HG03469 (cell line): Measurements from ENCODE around the gene OTUB2.

Source experiments
- ATAC-seq: cut with Tn5 transposase; IDR thresholded peaks from one replicate; pipeline ENCODE4 v1.9.1; 2021; ENCODE audit warnings: mild to moderate bottlenecking, moderate library complexity, moderate number of reproducible peaks; ENCODE audit not compliant: unreplicated experiment

Gene OTUB2

DNA sequence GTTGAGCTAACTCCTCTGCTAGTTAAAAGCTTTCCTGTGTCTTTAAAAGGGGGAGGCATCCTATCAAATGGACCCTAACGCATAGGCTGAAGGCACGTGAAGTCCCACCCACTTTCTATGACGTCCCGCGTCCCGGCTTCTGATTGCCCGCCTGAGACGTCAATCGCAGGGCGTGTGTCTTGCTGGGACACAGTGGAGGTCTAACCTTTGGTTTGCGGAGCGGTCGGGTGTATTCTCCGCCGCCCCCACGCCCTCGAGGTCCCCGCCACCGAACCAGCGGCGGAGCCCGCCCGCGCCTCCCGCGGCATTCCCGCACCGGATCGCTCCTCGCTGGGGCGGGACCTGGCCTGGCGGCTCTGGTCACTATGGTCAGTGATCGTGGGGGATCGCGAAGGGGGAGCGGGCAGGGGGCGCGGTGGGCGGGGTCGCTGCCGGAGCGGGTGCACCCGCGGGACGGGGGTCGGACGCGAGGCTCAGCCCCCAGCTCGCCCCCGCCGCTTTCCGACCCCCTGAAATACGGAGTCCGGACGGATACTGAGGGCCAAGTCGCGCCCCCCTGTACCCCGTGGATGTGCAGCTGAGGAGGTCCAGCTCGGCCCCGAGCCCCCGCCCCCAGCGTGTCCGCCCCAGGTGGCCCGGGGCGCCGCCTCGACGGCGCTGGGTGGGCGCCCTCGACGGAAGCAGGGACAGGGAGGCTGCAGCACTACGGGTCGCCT lies at the start of gene OTUB2:
TSS of gene OTUB2 (plus strand) at position 168 of the 716 bp plus-strand sequence. CDS start at position 366, 198 bp downstream.
- peak; percentile 97 for ATAC-seq

- ATAC-seq, result no peak
Measured at GRCh38 chr14:93976477-93977057, 49.6 kb upstream of the OTUB2 start, which contains the start of gene ASB2. ASB2 (minus strand) TSS chr14:93976570; CDS start chr14:93964539, 12,031 bp downstream.

DNA sequence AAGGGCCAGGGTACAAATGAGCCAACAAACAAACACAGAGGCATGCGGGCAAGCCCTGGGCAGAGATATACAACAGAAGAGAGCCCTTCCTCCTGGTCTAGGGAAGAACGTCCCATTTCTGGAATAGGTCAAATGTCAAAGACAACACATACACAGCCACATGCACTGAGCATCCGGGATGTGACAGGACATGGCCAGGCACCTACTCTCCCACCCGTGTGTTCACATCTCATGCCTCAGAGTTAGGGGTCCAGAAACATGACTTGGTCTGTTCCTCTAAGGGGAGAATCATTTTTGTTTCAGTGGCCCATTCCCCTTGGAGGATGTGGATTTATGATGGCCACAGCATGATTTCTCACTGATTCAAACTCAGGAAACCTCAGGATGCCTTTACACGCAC lies 49.0 kb upstream of the OTUB2 start:
- no peak for ATAC-seq

DNA sequence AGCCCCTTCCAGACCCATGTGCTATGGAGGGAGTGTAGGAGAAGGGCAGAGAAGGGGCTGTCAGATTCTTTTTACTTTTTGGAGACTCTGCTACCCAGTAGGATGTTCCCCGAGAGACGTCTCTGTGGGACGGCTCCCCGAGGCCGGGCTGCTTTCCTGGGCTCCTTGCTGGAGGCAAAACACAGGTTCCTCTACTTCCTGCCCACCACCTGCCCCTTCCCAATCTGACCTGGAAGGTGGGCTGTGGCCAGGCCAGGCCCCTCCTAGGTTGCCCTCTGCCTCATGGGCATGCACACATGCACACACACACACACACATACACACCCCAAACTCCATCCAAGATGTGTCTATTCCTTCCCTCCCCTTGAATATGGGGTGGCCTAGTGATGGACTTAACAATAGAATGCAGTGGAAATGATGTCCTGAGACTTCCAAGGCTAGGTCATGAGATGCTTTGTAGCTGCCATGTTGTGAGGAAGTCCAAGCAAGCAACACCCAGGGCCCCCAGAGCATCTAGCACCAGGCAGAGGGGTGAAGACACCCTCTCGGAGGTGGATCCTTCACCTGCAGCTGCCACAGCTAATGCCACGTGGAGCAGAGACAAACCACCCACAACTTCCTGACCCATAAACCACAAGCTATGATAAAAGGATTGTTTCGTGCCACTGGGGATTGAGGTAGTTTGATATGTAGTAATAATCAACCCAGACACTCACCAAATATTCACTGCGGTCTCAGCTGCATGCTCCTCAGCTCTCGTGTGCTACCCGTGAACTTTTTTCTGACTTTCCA lies 48.2 kb upstream of the OTUB2 start:
- ATAC-seq, result peak; percentile 48

- no peak for ATAC-seq
Measured at GRCh38 chr14:93978735-93979134, 47.4 kb upstream of the OTUB2 start.

DNA sequence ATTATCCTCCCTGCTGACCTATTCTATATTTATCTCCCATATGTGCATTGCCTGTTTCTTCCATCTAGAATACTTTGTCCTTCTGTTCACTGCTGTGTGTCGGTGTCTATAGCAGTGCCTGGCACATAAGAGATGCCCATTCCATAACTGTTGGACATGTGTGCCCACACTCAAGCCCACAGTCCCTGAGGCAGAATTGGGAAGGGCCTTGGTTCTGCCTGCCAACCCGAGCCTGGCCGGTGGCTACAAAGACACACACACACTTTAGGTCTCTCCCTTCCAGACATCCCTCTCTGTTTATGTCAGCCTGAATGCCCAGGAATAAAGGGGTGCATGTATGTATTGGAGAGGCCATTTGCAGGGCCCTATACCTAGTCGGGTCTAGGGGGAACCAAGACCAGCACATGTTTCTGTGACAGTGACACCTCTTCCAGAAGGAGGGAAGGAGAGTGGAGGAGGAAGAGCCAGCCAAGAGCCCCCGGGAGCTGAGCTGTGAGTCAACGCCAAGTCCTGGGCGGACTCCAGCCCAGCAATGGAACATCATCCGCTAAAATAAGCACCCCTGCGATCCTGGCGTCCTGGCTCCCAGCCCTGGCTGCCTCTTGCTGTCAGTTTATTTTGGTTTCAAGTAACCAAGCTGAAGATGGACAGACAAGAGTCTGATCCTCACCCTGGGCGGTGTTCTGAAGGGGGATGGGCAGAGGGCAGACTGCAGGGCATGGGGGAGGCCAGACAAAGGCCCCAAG lies 45.5 kb upstream of the OTUB2 start:
- ATAC-seq, result no peak

DNA sequence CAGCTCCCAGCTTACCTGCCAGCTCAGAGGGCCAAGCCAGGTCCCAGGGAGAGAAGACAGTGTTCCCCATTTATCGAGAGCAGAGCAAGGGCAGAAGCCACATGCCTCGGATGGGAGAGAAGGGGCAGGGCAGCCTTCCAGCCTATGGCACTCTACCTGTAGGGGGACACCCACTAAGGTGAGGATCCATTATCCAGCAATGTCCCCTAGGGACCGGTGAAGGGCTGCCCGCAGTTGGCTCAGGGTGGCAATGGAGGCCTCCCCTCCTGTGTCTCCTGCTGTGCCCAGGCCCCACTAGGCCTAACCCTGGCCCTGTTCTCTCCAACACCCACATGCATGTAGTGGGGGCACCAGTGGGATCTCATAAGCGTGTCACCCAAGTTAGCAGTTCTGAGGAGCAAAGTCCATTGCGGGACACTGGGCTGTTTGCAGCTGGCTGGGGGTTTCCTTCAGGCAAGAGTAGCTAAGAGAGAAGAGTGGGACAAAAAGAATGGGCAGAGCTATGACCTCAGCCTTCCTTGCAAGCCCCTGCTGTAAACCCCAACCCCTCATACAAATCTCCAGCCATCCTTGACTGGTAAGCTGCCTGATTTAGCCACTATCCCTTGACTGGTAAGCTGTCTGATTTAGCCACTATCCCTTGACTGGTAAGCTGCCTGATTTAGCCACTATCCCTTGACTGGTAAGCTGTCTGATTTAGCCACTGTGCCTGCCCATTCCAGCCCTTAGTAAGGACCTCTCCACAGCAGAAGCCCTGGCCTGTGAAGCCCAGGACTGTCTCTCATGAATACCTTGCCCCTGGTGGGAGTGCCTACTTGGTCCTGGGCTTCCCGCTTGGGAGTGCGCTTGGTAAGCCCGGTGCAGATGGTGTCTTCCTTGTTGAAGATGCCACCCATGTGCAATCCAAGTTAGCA lies 44.6 kb upstream of the OTUB2 start:
- no peak for ATAC-seq

- ATAC-seq, result no peak
Measured at GRCh38 chr14:93982230-93983007, 43.7 kb upstream of the OTUB2 start.

GRCh38 chr14:93984070-93984469 lies 42.1 kb upstream of the OTUB2 start:
- no peak for ATAC-seq

GRCh38 chr14:93984987-93985410 lies 41.1 kb upstream of the OTUB2 start:
- ATAC-seq, result no peak

- ATAC-seq, result no peak
Measured at GRCh38 chr14:93986955-93987354, 39.2 kb upstream of the OTUB2 start.

- no peak for ATAC-seq
Measured at GRCh38 chr14:93987376-93987775, 38.8 kb upstream of the OTUB2 start.

GRCh38 chr14:93987815-93988476 lies 38.2 kb upstream of the OTUB2 start:
- no peak for ATAC-seq

DNA sequence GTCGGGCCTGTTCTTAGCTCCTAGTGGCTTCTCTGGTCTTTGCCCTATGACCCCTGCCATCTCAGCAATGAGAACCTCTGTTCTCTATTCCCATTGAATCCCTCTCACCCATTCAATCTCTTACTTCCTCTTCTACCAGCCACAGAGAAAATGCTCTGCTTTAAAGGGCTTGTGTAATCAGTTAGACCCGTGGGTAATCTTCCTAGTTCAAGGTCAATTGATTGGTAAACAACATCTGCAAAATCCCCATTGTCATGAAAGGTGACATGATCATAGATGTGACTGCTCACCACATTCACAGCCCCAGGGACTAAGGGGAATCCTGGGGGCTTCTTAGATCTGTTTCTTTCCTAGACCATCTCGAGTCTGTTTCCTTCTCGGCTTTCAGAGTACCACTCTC lies 36.2 kb upstream of the OTUB2 start:
- no peak for ATAC-seq

- no peak for ATAC-seq
Measured at GRCh38 chr14:93991212-93991611, 34.9 kb upstream of the OTUB2 start.

DNA sequence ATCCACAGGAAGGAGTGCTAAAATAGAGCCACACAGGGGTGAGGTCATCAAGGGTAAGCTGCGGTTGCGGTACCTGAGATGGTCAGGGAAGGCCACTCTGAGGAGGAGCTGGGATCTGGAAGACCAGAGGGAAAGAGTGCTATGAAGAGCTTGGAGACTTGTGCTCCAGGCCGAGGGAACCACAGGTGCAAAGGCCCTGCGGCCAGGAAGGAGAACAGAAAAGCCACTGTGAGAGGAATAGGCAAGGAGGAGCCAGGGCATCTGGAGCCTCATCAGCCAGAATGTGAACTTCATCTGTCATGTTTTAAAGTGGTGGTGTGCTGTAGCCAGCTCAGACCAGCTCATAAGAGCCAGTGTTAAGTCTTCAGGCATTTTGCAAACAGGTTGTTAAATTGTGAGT lies 34.5 kb upstream of the OTUB2 start:
- ATAC-seq, result no peak

- ATAC-seq, result no peak
Measured at GRCh38 chr14:93993382-93993781, 32.8 kb upstream of the OTUB2 start.

- no peak for ATAC-seq
Measured at GRCh38 chr14:93994919-93995682, 31.0 kb upstream of the OTUB2 start.
